Measurements from ENCODE around the gene HEPACAM. TPM values are rescaled to one million over a fixed set of nuclear protein-coding genes. Genes with fewer than 3 reads are reported as not detected.

HEPACAM gene
- total and polyA plus RNA-seq, 2 donors from 2014 or later: 0.30 TPM; not detected in 1

GRCh38 chr11:124895471-124895971 lies 40.3 kb downstream of the HEPACAM start:
- DNase-seq (no peak), FAIRE-seq (no peak)
- Histone ChIP-seq H3K4me3 (ENCODE audit: low read length in 3 of 3) (peak overlapping the region in 1 of 3 donors; percentile 63), H3K27me3 (ENCODE audit: control insufficient read depth, insufficient read depth, low read length) (no peaks in the 10 kb centered on the region), H3K4me1 (ENCODE audit: control insufficient read depth in 2 of 3, insufficient read depth in 2 of 3, low read depth in 1 of 3, low read length in 3 of 3) (peaks cover 0 to 23% (median 3%) of the 10 kb centered on the region in 3 donors), H3K9me3 (ENCODE audit: control insufficient read depth in 2 of 3, insufficient read depth in 1 of 3, low read length in 3 of 3) (no peaks in the 10 kb centered on the region), H3K36me3 (ENCODE audit: control insufficient read depth in 2 of 3, insufficient read depth in 3 of 3, low read length in 3 of 3) (no peaks in the 10 kb centered on the region), H3K27ac (ENCODE audit: low read depth in 2 of 2, low read length in 2 of 2) (no peak overlapping the region), H3K9ac (ENCODE audit: low read length in 3 of 3) (peak overlapping the region in 1 of 3 donors; percentile 55)
- intact Hi-C loops (cut with DNase I): no loop called here
- TF ChIP-seq CTCF (IDR thresholded peaks at IDR 0.05; ENCODE audit: borderline replicate concordance, extremely low read depth, insufficient read depth): no peak

GRCh38 chr11:124894606-124895430 lies 41.0 kb downstream of the HEPACAM start:
- H3K4me3 ChIP-seq (ENCODE audit: low read length in 3 of 3): peak overlapping the region in 1 of 3 donors; percentile 63
- H3K27ac ChIP-seq (ENCODE audit: low read depth in 2 of 2, low read length in 2 of 2): peak overlapping the region; percentile 1 to 22
- H3K9ac ChIP-seq (ENCODE audit: low read length in 3 of 3): no peak overlapping the region
- H3K4me1 ChIP-seq (ENCODE audit: control insufficient read depth in 2 of 3, insufficient read depth in 2 of 3, low read depth in 1 of 3, low read length in 3 of 3): peaks cover 0 to 22% (median 3%) of the 10 kb centered on the region in 3 donors
- FAIRE-seq (no peak), DNase-seq (no peak)
- no peaks in the 10 kb centered on the region for H3K9me3 ChIP-seq (ENCODE audit: control insufficient read depth in 2 of 3, insufficient read depth in 1 of 3, low read length in 3 of 3)
- no peaks in the 10 kb centered on the region for H3K27me3 ChIP-seq (ENCODE audit: control insufficient read depth, insufficient read depth, low read length)
- no peaks in the 10 kb centered on the region for H3K36me3 ChIP-seq (ENCODE audit: control insufficient read depth in 2 of 3, insufficient read depth in 3 of 3, low read length in 3 of 3)
- intact Hi-C loops (cut with DNase I): no loop called here
- no peak for TF ChIP-seq CTCF (IDR thresholded peaks at IDR 0.05; ENCODE audit: borderline replicate concordance, extremely low read depth, insufficient read depth)

GRCh38 chr11:124893781-124894401 lies 42.0 kb downstream of the HEPACAM start:
- no peak for FAIRE-seq
- no peak overlapping the region for H3K27ac ChIP-seq (ENCODE audit: low read depth in 2 of 2, low read length in 2 of 2)
- no peak for TF ChIP-seq CTCF (IDR thresholded peaks at IDR 0.05; ENCODE audit: borderline replicate concordance, extremely low read depth, insufficient read depth)
- H3K27me3 ChIP-seq (ENCODE audit: control insufficient read depth, insufficient read depth, low read length): no peaks in the 10 kb centered on the region
- H3K4me3 ChIP-seq (ENCODE audit: low read length in 3 of 3): peak overlapping the region in 1 of 3 donors; percentile 13
- no peak for DNase-seq
- peaks cover 0 to 28% (median 3%) of the 10 kb centered on the region in 3 donors for H3K4me1 ChIP-seq (ENCODE audit: control insufficient read depth in 2 of 3, insufficient read depth in 2 of 3, low read depth in 1 of 3, low read length in 3 of 3)
- H3K9me3 ChIP-seq (ENCODE audit: control insufficient read depth in 2 of 3, insufficient read depth in 1 of 3, low read length in 3 of 3): no peaks in the 10 kb centered on the region
- H3K9ac ChIP-seq (ENCODE audit: low read length in 3 of 3): no peak overlapping the region
- intact Hi-C loops (cut with DNase I): no loop called here
- H3K36me3 ChIP-seq (ENCODE audit: control insufficient read depth in 2 of 3, insufficient read depth in 3 of 3, low read length in 3 of 3): no peaks in the 10 kb centered on the region

Data from kidney (tissue), 14 donors.